HG02588 (cell line): ENCODE results near the gene RASAL2.
"Not testable (repeated sequence)": the region's sequence is repeated elsewhere in the genome, so short reads cannot be mapped to it uniquely, and the experiment has no call there.

Experiments
- ATAC-seq: cut with Tn5 transposase; IDR thresholded peaks from one replicate; pipeline ENCODE4 v1.9.1; 2021; ENCODE audit warnings: mild to moderate bottlenecking, moderate library complexity; ENCODE audit not compliant: unreplicated experiment

Gene RASAL2

DNA sequence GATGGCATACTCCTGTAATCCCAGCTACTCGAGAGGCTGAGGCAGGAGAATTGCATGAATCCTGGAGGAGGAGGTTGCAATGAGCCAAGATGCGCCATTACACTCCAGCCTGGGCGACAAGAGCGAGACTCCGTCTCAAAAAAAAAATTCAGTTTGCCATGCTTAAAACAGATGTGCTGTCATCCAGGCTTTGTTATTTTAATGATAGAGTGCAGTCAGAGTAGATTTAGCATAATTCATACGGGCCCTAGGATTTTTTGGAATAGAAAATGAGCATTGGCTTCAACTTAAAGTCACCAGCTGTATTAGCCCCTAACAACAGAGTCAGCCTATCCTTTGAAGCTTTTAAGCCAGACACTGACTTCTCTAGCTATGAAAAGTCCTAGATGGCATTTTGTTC is 124.6 kb downstream of the RASAL2 start:
- ATAC-seq: no peak

DNA sequence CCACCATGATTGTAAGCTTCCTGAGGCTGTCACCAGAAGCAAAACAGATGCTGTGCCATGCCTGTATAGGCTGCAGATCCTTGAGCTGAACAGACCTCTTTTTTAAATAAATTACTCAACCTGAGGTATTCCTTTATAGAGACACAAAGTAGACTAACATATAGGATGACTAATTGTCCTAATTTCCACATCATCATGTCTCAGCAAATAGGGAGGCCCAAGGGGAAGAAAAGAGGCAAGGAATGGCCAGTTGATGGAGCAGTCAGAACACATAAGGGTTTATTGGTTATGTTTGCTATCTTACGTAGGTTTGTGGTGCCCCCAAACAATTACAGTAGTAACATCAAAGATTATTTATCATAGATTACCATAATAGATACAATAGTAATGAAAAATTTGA is 126.2 kb downstream of the RASAL2 start:
- ATAC-seq: no peak

DNA sequence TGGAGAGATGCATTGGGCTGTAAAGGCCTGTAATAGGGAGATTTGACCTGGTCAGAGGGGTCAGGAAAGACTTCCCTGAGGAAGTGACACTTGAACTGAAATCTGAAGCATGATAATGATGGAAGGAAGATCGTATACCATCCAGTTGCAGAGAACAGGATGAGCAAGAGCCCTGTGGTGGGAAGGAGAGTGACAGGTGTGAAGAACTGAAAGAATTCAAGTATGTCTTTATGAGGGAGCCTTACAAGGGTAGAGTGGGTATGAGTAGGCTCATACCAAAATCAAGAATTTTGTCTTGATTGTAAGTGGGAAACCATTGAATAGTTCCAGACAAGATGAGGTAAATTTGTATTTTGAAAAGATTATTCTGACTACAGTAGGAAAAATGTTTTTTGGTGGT is 129.4 kb downstream of the RASAL2 start:
- no peak for ATAC-seq

DNA sequence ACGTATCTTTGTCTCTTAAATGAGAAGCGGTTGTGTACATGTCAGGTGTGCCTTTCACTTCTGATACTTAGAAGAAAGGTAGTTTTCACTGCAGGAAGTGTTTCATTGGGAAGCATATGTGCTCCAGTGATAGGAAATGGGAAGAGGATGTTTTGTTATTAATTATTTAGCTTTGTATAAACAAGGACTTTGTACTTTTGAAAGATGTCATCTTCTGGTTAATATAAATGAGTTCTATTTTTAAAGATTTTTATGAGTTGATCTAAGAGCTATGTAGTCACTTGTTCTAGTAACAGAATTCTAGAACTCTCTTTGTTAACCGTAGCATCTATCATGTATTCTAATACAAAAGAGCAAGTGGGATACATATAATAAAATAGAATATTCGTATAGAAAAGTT is 130.5 kb downstream of the RASAL2 start:
- ATAC-seq: no peak

DNA sequence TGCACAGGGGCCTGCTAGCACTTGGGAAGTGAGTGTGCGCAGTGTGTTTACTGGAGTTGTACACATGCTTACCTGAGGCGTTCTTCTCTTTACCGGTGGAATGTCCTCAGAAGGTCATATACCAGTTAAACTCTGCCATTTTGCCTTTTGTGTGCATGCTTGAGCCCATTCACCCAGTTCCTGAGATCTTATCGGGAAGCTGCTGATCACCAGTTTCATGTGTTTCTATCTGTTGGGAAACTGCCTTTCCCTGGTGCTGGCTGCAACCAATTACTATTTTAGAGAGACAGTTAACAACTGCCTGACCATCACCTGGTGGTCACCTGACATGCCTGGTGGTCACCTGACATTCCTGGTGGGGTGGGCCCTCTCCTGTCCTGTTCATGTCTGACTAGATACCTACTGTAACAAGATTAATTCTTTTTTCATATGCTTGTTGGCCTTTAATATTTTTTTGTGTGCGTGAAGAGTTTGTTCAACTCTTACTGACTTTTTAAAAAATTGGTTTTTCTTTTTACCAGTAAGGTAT is 137.0 kb downstream of the RASAL2 start:
- ATAC-seq: no peak

DNA sequence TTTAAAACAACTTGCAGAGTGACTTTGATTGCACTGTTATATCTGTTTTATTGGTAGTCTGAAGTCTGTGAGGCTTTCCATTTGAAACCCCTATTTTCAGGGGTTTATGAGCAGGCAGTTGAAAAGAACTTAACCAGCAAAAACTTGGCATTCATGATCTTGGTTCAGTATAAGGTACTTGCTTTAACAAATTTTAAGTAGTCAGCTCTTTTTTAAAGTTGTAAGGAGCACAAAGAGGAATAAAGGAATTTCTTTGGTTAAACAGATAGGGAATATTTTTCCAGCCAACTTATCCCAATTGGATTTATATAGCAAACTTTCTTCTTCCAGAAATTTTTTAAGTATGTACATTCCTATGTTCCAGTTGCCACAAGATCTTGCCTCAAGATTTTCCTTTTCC is 138.2 kb downstream of the RASAL2 start:
- ATAC-seq: no peak

DNA sequence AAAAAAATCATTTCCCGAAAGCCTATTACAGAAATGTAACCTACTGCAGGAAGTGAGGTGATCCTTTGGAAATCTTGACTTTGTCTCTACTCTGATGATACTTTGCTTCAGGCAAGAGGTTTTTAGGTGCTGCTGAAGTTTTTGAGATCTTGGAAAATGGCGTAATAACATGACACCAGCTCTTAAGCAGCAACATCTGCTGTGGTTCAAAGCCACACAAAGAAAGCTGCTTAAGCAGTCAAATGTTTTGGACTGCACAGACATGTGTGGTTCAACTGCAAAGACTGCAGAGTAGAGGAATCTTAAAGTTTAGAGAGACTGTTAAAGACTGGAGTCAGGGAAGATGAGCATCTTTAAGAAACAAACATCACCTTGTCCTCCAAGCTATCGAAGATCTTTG is 139.0 kb downstream of the RASAL2 start:
- no peak for ATAC-seq

DNA sequence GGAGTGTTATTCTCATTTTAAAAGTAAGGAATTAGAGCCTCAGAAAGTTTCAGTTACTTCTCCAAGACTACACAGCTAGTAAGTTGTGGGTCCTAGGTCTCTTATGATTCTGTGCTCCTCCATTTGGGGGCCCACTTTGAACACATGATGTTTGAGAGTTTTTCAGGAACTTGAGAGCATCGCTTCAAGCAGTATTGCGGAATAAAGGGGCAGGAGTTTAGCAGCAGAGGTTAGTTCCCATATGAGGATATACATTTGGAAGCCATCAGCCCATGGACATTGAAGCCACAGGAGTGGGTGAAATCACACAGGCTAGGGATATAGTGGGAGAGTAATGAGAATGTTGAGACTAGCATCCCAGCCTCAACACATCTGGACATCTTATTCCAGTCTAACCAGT is 143.2 kb downstream of the RASAL2 start:
- no peak for ATAC-seq

DNA sequence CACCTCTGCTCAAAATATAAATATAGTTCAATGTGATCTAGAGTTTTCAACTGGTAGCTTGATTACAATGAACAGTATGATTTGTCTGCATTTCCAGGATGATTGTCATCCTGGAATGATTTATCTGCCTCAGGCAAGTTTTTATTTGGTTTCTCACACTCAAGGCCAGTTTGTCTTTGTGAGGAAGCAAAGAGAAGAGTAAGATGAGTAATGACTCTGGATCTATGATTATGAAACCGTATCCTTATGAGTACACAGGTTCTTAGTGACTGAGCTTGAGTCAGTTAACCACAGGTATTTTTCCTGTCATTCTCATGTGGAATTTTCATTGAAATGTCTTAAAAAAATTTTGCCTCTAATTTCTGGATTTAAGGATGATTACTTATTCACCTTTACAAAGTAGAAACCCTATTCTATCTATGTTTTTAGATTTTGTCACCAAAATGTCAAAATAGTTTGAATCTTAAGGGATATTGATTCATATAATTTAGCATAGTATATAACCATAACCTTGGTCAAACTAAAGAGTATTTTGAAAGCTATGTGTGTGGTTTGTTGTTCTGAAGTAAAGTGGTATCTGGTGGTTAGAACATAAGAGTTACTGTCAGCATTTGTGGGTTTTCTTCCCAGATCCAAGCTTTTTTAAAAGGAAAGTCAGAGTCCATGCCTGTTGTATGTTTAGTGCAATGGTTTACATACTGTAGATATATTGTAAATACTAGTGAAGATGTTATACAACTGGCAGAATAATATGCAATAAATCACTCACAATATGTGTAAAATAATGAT is 145.0 kb downstream of the RASAL2 start:
- ATAC-seq: no peak

DNA sequence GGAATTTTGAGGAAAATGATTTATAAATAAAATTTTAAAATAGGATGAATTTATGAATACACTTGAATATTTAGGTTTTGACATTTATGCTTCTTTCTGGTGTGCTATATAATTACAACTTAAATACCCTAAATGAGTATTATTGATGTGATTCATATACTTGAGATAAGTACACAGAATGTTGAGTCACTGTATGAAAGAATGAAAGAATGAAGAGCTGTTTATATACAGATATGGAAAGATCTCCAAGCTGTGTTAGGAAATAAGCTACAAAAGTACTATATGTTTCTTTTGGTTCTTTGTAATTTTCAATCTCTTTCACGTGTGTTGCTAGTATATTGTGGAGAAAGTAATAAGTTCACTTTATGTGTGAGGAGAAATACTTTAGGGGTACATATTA is 147.2 kb downstream of the RASAL2 start:
- ATAC-seq: no peak

DNA sequence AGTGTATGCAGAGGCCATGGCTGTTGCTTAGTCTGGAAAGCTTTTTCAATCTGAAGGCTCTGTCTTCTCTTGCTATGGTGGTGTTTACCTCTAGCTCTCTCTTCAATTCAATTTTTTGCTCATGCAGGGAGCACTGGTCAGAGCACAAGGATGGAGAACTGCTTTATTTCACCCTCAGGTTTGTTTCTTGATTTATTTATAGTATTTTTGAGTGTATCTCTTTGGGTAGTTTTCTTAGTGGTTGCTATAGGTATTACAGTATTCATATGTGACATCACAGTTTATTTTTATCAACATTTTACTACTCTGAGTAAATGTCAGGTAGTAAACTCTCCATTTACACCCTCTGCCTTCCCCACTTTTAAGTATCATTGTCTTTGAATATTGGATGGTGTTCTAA is 147.9 kb downstream of the RASAL2 start:
- ATAC-seq: no peak

DNA sequence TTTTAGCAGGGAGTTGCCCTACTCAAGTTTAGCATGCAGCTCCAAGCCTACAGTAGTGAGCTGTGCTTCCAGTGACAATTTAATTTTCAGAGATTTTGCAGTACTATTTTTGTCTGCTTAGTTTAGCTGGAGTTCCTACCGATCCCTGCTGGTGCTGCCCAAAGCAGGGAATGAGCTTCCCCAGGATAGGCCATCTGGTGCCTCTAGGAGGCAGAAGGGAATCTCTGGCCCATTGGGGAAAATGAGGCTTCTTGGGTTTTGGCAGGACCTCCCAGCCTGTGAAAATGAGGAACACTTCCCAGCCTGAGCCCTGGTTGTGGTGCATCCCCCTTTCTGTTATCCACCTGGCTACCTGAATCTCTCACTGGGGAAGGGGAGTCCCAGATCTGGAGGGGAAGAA is 149.2 kb downstream of the RASAL2 start:
- no peak for ATAC-seq

DNA sequence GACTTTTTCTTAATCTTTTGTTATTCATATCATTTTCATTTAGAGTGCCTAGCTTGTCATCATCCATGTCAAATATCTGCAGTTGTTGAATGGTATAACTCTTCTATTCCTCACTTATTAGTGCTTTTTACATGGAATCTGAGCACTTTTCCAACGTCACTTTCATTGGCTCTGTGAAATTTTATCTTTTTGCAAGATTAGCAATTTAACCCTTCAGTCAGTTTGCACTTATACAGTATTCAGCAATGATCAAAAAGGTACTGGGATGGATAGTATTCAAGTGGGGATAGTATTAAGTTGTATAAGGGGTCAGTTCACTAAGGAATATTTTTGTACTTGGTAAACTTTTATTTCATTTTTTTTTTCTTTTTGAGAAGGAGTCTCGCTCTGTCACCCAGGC is 150.0 kb downstream of the RASAL2 start:
- no peak for ATAC-seq

DNA sequence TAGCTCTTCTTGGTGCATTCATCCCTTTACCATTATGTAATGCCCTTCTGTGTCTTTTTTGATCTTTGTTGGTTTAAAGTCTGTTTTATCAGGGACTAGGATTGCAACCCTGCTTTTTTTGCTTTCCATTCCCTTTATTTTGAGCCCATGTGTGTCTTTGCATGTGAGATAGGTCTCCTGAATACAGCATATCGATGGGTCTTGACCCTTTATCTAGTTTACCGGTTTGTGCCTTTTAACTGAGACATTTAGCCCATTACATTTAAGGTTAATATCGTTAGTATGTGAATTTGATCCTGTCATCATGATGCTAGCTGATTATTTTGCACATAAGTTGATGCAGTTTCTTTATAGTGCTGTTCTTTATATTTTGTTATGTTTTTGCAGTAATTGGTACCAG is 154.4 kb downstream of the RASAL2 start:
- not testable (repeated sequence) for ATAC-seq

DNA sequence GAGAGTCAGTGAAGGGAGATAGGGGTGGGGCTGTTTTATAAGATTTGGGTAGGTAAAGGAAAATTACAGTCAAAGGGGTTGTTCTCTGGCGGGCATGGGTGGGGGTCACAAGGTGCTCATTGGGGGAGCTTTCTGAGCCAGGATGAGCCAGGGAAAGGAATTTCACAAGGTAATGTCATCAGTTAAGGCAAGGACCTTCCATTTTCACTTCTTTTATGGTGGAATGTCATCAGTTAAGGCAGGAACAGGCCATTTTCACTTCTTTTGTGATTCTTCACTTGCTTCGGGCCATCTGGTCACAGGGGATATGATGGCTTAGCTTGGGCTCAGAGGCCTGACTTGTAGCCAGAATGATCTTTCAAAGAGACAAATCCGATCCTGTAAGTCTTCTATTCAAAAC is 159.7 kb downstream of the RASAL2 start:
- not testable (repeated sequence) for ATAC-seq

DNA sequence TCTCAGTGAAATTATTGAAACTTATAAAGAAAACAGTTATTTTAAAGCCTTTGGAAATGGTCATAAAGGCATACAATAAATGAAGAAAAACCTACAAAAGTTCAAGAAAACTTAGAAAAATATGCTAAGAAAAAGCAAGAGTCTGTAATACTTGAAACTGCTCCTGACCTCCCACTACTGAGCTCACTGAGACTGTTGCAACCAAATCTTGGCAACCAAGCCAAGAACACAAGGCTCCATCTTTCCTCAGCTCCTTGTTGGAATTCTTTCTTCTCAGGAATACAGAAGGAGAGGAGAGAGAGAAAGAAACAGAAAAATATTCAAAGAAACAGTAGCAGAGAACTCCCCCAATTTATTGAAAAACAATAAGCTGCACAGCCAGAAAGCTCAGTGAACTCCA is 160.5 kb downstream of the RASAL2 start:
- ATAC-seq: no peak

DNA sequence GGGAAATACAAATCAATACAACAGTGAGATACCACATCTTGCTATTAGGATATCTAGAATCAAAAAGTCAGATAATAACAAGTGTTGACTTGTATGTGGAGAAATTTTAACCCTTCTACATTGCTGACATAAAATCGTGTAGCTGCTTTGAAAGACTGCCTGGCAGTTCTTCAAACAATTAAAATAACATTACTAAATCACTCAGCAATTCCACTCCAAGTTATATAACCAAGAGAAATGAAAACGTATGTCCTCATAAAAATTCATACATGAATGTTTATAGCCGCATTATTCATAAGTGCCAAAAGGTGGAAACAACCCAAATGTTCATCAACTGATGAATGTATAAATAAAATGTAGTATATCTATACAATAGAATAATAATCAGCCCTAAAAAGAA is 164.6 kb downstream of the RASAL2 start:
- ATAC-seq: no peak

DNA sequence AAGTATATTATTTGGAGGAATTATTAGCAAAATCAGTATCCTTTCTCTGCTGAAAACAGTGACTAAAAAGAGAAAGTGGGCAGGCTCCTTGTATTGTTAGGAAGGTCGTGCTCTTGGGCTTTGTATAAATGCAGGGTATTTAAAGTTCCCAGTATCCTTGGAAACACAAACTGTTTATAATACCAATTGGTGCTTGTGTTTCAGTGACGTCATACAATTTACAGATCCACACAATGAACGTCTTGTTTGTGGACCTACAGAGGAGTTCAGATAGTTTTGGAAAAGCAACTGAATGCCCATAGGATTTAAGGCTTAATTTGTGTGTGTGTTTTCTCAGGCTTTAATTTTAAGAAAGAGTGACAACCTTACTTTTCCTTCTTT is 168.2 kb downstream of the RASAL2 start:
- ATAC-seq: no peak

DNA sequence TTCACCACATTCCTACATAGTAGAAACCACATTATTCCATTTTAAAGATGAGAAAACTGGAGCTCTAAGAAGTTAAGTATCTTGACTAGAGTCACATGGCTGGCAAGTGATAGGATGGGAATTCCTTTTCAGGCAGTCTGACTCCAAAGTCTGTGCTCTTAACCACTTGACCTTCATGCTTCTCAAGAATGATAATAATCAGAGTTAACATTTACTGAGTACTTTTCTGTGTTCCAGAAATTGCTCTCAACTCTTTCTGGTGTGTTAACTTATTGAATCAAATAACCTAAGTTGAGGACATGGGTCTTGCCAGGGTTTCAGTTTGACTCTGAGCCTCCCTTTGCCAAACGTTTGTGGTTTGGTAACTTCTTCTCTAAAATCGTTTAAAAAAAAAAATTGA is 169.4 kb downstream of the RASAL2 start:
- no peak for ATAC-seq

DNA sequence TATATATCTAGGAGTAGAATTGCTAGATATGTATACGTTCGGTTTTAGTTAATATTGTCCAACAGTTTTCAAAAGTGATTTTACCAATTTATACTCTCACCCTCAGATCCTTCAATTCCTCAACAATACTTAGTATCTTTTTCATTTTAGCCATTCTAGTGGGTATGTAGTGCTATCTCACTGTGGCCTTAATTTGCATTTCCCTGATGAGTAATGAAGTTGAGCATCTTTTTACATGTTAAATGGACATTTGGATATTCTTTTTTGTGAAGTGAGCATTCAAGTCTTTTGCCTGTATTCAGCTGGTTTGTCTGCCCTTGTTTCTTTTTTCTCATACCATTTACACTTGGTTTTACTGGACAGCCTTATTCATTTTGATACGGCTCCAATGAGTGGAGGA is 172.2 kb downstream of the RASAL2 start:
- no peak for ATAC-seq

DNA sequence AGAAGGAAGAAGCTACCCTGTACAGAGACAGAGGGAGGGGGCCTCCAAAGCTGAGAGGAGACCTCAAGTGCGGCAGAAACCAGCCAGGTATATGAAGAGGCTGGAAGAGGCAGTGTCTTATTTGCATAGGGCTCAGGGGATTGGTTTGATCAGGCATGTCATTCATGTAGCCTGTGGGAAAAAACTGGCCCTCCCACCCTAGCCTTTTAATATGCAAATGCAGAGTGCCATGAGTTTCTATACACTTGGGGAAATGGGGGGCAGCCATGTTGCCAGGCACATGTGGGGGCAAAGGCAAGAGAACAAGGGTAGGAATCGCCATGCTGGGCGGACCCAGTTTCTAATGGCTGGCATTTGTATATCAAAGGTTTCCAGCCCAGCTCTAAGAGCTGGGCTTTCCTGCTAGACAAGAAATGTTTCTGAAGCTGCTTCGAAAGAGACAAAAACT is 172.7 kb downstream of the RASAL2 start:
- ATAC-seq: no peak

DNA sequence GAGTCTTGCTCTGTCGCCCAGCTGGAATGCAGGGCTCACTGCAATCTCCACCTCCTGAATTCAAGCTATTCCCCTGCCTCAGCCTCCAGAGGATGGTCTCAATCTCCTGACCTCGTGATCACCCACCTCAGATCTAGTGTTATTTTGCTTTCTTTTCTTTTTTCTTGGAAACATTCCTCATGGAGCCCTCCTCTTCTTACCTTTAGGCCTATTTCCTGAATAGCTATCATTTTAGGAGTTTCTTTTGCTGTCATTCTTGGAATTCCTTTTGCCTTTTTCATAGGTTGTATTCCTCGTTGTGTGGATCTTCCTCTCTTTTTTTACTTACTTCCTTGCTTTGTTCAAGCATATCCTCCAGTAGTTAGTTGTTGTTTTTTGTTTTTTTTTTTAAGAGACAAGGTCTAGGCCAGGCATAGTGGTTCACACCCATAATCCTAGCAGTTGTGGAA is 173.8 kb downstream of the RASAL2 start:
- no peak for ATAC-seq

DNA sequence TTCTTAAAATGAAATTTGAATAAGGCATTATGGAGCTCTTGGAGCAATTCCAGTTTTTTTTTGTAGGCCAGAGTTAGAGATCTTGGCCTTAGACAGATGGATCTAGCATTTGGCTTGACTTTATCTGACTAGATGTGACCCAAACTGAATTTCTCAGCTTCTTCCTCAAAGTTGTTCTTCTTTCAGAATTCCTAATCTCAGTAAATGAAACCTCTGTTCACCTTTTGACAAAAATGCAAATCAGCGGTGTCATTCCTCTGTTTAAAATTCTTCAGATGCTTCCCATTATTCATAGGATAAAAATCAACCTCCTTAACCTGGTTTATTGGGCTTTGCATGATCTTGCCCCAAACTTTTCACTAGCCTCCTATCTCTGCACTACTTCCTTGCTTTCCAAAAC is 177.6 kb downstream of the RASAL2 start:
- ATAC-seq: no peak
